ENCODE data around the gene ITGAL. TPM values are rescaled to one million over a fixed set of nuclear protein-coding genes. Genes with fewer than 3 reads are reported as not detected.
A peak's percentile ranks its signal among the peaks of the same experiment; 100 is the strongest.

ITGAL gene
- total and polyA plus RNA-seq, 2 of the 8 experiments (the other 6 are each of a cell fraction or from before 2014, with no cell fraction given): not detected

DNA sequence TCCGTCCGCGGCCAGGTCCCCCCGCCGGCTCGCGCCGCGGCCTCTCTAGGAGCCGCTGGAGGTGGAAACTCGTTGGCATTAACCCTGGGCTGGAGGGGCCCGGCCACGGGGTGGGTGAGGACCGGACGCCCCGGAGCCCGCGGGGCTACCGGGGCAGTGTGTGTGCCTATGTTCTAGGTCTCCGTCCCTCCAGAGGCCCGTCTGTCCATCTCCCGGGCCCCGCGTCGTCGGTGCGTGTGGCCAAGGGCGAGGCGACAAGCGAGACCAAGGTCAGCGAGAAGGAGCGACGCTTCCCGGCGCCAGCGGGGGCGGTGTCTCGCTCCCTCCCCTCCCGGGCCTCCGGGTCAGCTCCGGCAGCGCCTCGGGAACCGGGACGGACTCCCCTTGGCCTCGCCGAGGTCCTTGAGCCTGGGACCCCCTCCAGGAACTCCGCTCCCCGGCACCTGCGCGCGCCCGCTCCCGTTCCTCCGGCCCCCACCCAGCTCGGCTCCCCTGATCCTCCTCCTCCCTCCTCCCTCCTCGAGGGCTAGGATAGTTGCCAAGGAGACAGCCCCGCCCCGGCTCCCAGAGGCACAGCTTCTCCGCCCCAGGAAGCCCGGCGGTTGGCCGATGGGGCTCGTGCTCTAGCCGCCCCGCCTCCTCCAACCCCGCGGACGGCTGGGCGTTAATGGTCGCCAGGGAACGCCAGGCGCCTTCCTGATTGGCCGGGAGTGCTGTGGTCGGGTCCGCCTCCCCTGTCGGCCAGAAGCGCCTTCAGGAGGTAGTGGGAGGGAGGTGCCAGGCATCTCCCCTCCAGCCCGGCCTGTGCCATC lies 54.5 kb downstream of the ITGAL start:
- 1% methylated on average over 47 of the region's 79 CpGs; no CpG with 5 or more reads in 1 of the 2 experiments for WGBS, 2 experiments (ENCODE audit: extremely low coverage in 1 of 2, insufficient coverage in 1 of 2, insufficient read length in 1 of 2, insufficient replicate concordance in 2 of 2, low coverage in 1 of 2, low lambda C conversion rate in 2 of 2, missing lambda C conversion rate in 1 of 2)
- peaks cover 2% of the 10 kb centered on the region; the same call in 1 of the 2 replicates for H3K23me2 ChIP-seq (ENCODE audit: low read depth, low read length)
- H2BK120ac ChIP-seq (replicated peaks; ENCODE audit: low read depth, low read length): peak overlapping the region; percentile 54
- peak overlapping the region; percentile 99 for H3K18ac ChIP-seq (ENCODE audit: extremely low read depth, low read length)
- H3K36me3 ChIP-seq (ENCODE audit: control insufficient read depth in 2 of 4, insufficient read depth in 4 of 4, low read length in 3 of 4): peaks cover 0 to 11% (median 2%) of the 10 kb centered on the region in 4 experiments; a peak in 1 of 8 replicates
- H2BK15ac ChIP-seq (ENCODE audit: low read length): no peak overlapping the region
- DNase-seq (ENCODE audit: low read depth in 1 of 2, low spot score in 2 of 2) (peak; percentile 91 to 97), FAIRE-seq (no peak)
- peak overlapping the region; percentile 96 for H4K91ac ChIP-seq (replicated peaks; ENCODE audit: insufficient read length, low read length)
- no peak overlapping the region for H3K4ac ChIP-seq (replicated peaks; ENCODE audit: insufficient read length, low read depth, low read length)
- no peak overlapping the region for H3K14ac ChIP-seq (ENCODE audit: insufficient read length)
- peak overlapping the region; percentile 71 to 99 (median 94) for H3K4me3 ChIP-seq (ENCODE audit: extremely low read depth in 1 of 4, insufficient read depth in 2 of 4, low read depth in 3 of 4, low read length in 4 of 4)
- H3K27ac ChIP-seq (ENCODE audit: low read depth, low read length): peak overlapping the region; percentile 93
- CTCF ChIA-PET (ENCODE audit: partially characterized antibody): interaction anchor here (0.6 to 1.5 kb wide), 5 partner anchors 36 to 97 kb away, joined by 3 to 4 read pairs (median 3); partner anchors contain the start of gene DCTPP1
- POLR2A ChIA-PET (ENCODE audit: partially characterized antibody): interaction anchor here (0.7 to 5.7 kb wide), 20 partner anchors 8 to 279 kb away, joined by 3 to 48 read pairs (median 3); partner anchors contain the start of genes CD2BP2, DCTPP1, ZNF689 and ZNF747
- H2BK20ac ChIP-seq (ENCODE audit: low read length): no peak overlapping the region
- H3K4me1 ChIP-seq (replicated peaks in 1 of 4; ENCODE audit: control insufficient read depth in 3 of 4, insufficient read depth in 4 of 4, low read length in 3 of 4): peaks cover 3 to 6% (median 6%) of the 10 kb centered on the region in 4 experiments; a peak in 6 of 7 replicates
- peak overlapping the region; percentile 92; the same call in 1 of the 2 replicates for H2BK12ac ChIP-seq (ENCODE audit: low read depth, low read length)
- H3K79me2 ChIP-seq (ENCODE audit: control insufficient read depth in 1 of 2, insufficient read depth in 2 of 2, low read length in 2 of 2): no peaks in the 10 kb centered on the region
- peak overlapping the region; percentile 96; the same call in 1 of the 2 replicates for H2AK5ac ChIP-seq (ENCODE audit: low read depth, low read length)
- peak overlapping the region; percentile 71 to 81 for H3K4me2 ChIP-seq (ENCODE audit: insufficient read depth in 1 of 2, low read depth in 2 of 2, low read length in 2 of 2)
- no peaks in the 10 kb centered on the region for H3K9me3 ChIP-seq (ENCODE audit: insufficient read depth in 2 of 2, low read depth in 1 of 2, low read length in 1 of 2)
- H3K27me3 ChIP-seq (replicated peaks in 1 of 4; ENCODE audit: control insufficient read depth in 3 of 4, extremely low read depth in 1 of 4, insufficient read depth in 3 of 4, low read length in 3 of 4): no peaks in the 10 kb centered on the region
- peak overlapping the region; percentile 56; the same call in 1 of the 2 replicates for H2AFZ ChIP-seq (ENCODE audit: low read length)
- peak overlapping the region; percentile 26 to 85 (median 74); a peak in 6 of 7 replicates for H3K9ac ChIP-seq (replicated peaks in 1 of 4; ENCODE audit: extremely low read depth in 1 of 4, low read depth in 3 of 4, low read length in 3 of 4)
- H3K79me1 ChIP-seq (ENCODE audit: low read depth, low read length): peaks cover 2% of the 10 kb centered on the region; the same call in 1 of the 2 replicates
- peak overlapping the region; percentile 92 for H4K5ac ChIP-seq (ENCODE audit: insufficient read length, low read depth, low read length)
- peaks cover 0 to 7% of the 10 kb centered on the region in 2 experiments for H4K20me1 ChIP-seq (replicated peaks in 1 of 2; ENCODE audit: control insufficient read depth in 1 of 2, insufficient read depth in 2 of 2, low read length in 2 of 2)
- peak overlapping the region; percentile 81; the same call in 1 of the 2 replicates for H4K8ac ChIP-seq (ENCODE audit: extremely low read depth, insufficient read depth, low read length)
- peak overlapping the region; percentile 97 for H2BK5ac ChIP-seq (ENCODE audit: low read depth, low read length)
- H3K23ac ChIP-seq (ENCODE audit: insufficient read length): no peak overlapping the region
- H3K56ac ChIP-seq (replicated peaks; ENCODE audit: insufficient read length, low read depth, low read length): peak overlapping the region; percentile 96
- peak; percentile 70 for TF ChIP-seq PHF8 (conservative IDR thresholded peaks at IDR 0.05; ENCODE audit: low read depth, low read length)
- TF ChIP-seq GABPA (IDR thresholded peaks at IDR 0.05; ENCODE audit: borderline replicate concordance, insufficient read depth, low read length): peak; percentile 87
- TF ChIP-seq ASH2L (IDR thresholded peaks at IDR 0.05; ENCODE audit: low read length): peak; percentile 58
- TF ChIP-seq RBBP5 (IDR thresholded peaks at IDR 0.05; ENCODE audit: borderline replicate concordance, low read depth, low read length): peak; percentile 30
- peak; percentile 11; the same call in 1 of the 2 replicates for TF ChIP-seq USF2 (IDR thresholded peaks at IDR 0.05; ENCODE audit: low read length)
- TF ChIP-seq, protein P1, sequence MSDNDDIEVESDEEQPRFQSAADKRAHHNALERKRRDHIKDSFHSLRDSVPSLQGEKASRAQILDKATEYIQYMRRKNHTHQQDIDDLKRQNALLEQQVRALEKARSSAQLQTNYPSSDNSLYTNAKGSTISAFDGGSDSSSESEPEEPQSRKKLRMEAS (IDR thresholded peaks at IDR 0.05): peak; percentile 53
- TF ChIP-seq TBP (IDR thresholded peaks at IDR 0.05; ENCODE audit: low read depth, low read length): peak; percentile 44
- TF ChIP-seq RNF2 (IDR thresholded peaks at IDR 0.05; ENCODE audit: borderline replicate concordance, low read depth, low read length, missing control alignments, poor library complexity, severe bottlenecking): no peak
